T1000 (cell line): ENCODE data around the gene RAB19.
"Not testable (repeated sequence)": the region's sequence is repeated elsewhere in the genome, so short reads cannot be mapped to it uniquely, and the experiment has no call there.

Experiments
- DNase-seq: peaks from one replicate; lab custom pipeline; 2025; ENCODE audit warnings: mixed read lengths; lab: John Stamatoyannopoulos, UW

RAB19 gene

GRCh38 chr7:140453785-140454656, 50.2 kb downstream of the RAB19 start:
- DNase-seq = not testable (repeated sequence)

GRCh38 chr7:140454657-140455015, 50.8 kb downstream of the RAB19 start:
- no peak for DNase-seq

GRCh38 chr7:140455743-140456142, 51.9 kb downstream of the RAB19 start:
- no peak for DNase-seq

- no peak for DNase-seq
Observed at GRCh38 chr7:140456551-140457051, 52.7 kb downstream of the RAB19 start.

- no peak for DNase-seq
Observed at GRCh38 chr7:140458201-140458600, 54.3 kb downstream of the RAB19 start.

GRCh38 chr7:140458916-140459315, 55.1 kb downstream of the RAB19 start:
- no peak for DNase-seq

GRCh38 chr7:140463111-140463510, 59.3 kb downstream of the RAB19 start:
- no peak for DNase-seq

- no peak for DNase-seq
Observed at GRCh38 chr7:140475747-140476333, 72.0 kb downstream of the RAB19 start.

- no peak for DNase-seq
Observed at GRCh38 chr7:140476698-140477261, 72.9 kb downstream of the RAB19 start.
